Uterus (tissue), 4 donors: Measurements from ENCODE around the gene KCNAB1. TPM values are rescaled to one million over a fixed set of nuclear protein-coding genes. Genes with fewer than 3 reads are reported as not detected.

Source experiments
- DNase-seq, 2 donors: peaks; one replicate each; pipeline ENCODE4 v3.0.0-alpha.2; 2019 to 2020
- H3K27ac ChIP-seq, 2 donors: fragments of 200-600 bp; sonication (generic); 1 replicate in 1 of 2; 2 replicates in 1 of 2; pipeline ENCODE4 v1.5.1; 2016 to 2018
- H3K27me3 ChIP-seq, 2 donors: fragments of 200-600 bp; sonication (generic); one replicate each; pipeline ENCODE4 v1.5.1; 2018 to 2019; ENCODE audit warnings: control low read depth in 1 of 2
- H3K36me3 ChIP-seq, 2 donors: fragments of 200-600 bp; sonication (generic); one replicate each; pipeline ENCODE4 v1.5.1; 2019; ENCODE audit warnings: control low read depth in 1 of 2
- H3K4me1 ChIP-seq, 2 donors: fragments of 200-600 bp; sonication (generic); one replicate each; pipeline ENCODE4 v1.5.1; 2018 to 2019; ENCODE audit warnings: control low read depth in 1 of 2
- H3K4me3 ChIP-seq, 2 donors: fragments of 200-600 bp; sonication (generic); 1 replicate in 1 of 2; 2 replicates in 1 of 2; pipeline ENCODE4 v1.5.1; 2018 to 2019; ENCODE audit warnings: mild to moderate bottlenecking in 1 of 2
- H3K9me3 ChIP-seq, 2 donors: fragments of 200-600 bp; sonication (generic); one replicate each; pipeline ENCODE4 v1.5.1; 2019; ENCODE audit warnings: control low read depth in 1 of 2
- POLR2A ChIP-seq, 2 donors: fragments of 450-650 bp; IDR thresholded peaks; one replicate each; pipeline ENCODE4 v1.6.1; 2016; ENCODE audit warnings: antibody characterized with exemption in 2 of 2, mild to moderate bottlenecking in 1 of 2, moderate library complexity in 1 of 2
- intact Hi-C: fragments of 100-400 bp; cut with DNase I; formaldehyde crosslinking; loops from one replicate; pipeline ENCODE4 v1.15.1; 2023; ENCODE audit warnings: low total_unique reads
- total RNA-seq, 4 donors: library from RNA; depleted of rRNA in 3 of 4; stranded (reverse); fragments of >200 nt in 3 of 4; gene quantifications; one replicate each; pipeline versions ENCODE4 v1.1.0 to v1.2.4, GENCODE V29; 2014 to 2023
- TF ChIP-seq, protein P1 (sequence below), 4 experiments: fragments of 200-600 bp in 2 of 4; fragments of 450-650 bp in 2 of 4; sonication (generic) in 2 of 4; IDR thresholded peaks; one replicate each; pipeline ENCODE4 v1.5.1; 2016 to 2019; ENCODE audit warnings: antibody characterized with exemption in 4 of 4, mild to moderate bottlenecking in 2 of 4, moderate library complexity in 1 of 4
- donor health status: DM: yes; HTN: yes; CAD: no.

Gene KCNAB1
- total RNA-seq, 4 donors from 2014 or later: 1.3 to 12.8 (median 6.8) TPM

GRCh38 chr3:156548041-156548687, 427.8 kb downstream of the KCNAB1 start:
- TF ChIP-seq, protein P1, sequence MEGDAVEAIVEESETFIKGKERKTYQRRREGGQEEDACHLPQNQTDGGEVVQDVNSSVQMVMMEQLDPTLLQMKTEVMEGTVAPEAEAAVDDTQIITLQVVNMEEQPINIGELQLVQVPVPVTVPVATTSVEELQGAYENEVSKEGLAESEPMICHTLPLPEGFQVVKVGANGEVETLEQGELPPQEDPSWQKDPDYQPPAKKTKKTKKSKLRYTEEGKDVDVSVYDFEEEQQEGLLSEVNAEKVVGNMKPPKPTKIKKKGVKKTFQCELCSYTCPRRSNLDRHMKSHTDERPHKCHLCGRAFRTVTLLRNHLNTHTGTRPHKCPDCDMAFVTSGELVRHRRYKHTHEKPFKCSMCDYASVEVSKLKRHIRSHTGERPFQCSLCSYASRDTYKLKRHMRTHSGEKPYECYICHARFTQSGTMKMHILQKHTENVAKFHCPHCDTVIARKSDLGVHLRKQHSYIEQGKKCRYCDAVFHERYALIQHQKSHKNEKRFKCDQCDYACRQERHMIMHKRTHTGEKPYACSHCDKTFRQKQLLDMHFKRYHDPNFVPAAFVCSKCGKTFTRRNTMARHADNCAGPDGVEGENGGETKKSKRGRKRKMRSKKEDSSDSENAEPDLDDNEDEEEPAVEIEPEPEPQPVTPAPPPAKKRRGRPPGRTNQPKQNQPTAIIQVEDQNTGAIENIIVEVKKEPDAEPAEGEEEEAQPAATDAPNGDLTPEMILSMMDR (IDR thresholded peaks at IDR 0.05): no peak
- no peak for TF ChIP-seq POLR2A (IDR thresholded peaks at IDR 0.05)
- no peaks in the 10 kb centered on the region for H3K36me3 ChIP-seq
- intact Hi-C loops: no loop called here
- H3K27me3 ChIP-seq: no peaks in the 10 kb centered on the region
- no peak overlapping the region for H3K4me3 ChIP-seq
- H3K4me1 ChIP-seq: peaks cover 4 to 8% of the 10 kb centered on the region in 2 donors
- peak overlapping the region; percentile 13 to 55 for H3K27ac ChIP-seq
- no peaks in the 10 kb centered on the region for H3K9me3 ChIP-seq
- no peak for DNase-seq

DNA sequence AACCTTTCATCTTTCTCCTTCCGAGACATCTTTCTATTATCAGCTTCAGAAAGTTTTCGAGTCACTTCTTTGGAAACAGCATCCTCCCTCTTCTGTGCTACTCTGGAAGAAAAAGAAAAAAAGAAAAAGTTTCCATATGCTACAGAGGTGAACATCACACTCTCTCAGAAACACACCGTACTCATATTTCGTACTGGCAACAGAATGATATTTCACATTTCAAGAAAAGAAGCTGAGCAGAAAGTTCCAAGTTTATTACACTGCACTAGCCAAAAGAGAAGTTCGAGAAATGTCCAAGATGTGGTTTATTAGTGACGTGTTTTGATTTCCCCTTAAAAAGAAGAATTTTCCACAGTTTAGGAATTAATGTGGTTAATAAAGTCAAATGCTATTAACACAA, 428.5 kb downstream of the KCNAB1 start:
- Histone ChIP-seq H3K4me1 (peaks cover 0 to under 1% of the 10 kb centered on the region in 2 donors), H3K9me3 (no peaks in the 10 kb centered on the region), H3K4me3 (no peak overlapping the region), H3K36me3 (no peaks in the 10 kb centered on the region), H3K27ac (peak overlapping the region; percentile 13 to 55), H3K27me3 (no peaks in the 10 kb centered on the region)
- TF ChIP-seq, protein P1 (IDR thresholded peaks at IDR 0.05): no peak
- no peak for TF ChIP-seq POLR2A (IDR thresholded peaks at IDR 0.05)
- DNase-seq: no peak
- intact Hi-C loops: no loop called here

DNA sequence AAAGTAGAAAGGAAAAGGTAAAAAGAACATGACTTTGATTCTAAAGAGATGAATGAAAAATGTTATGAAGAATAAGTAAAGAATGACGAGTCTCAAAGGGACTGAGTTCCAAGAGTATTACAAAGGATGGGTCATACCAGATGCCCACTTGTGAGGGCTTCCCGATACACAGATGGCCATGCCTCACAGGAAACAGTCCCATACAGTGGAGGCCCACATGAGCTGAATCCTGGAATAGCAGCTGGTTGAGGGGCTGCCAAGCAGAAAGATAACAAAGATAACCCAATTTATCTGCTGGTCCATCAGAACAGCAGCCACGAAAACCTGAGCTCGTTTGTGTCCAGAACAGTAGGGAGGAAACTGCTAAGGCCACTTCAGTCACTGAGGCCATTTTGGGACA, 430.9 kb downstream of the KCNAB1 start:
- Histone ChIP-seq H3K9me3 (no peaks in the 10 kb centered on the region), H3K27ac (peak overlapping the region in 1 of 2 donors; percentile 48), H3K4me3 (no peak overlapping the region), H3K27me3 (no peaks in the 10 kb centered on the region), H3K36me3 (no peaks in the 10 kb centered on the region), H3K4me1 (no peaks in the 10 kb centered on the region)
- no peak for DNase-seq
- intact Hi-C loops: no loop called here
- TF ChIP-seq, protein P1 (IDR thresholded peaks at IDR 0.05): no peak
- TF ChIP-seq POLR2A (IDR thresholded peaks at IDR 0.05): no peak

GRCh38 chr3:156551746-156552145, 431.4 kb downstream of the KCNAB1 start:
- no peaks in the 10 kb centered on the region for H3K36me3 ChIP-seq
- no peak overlapping the region for H3K4me3 ChIP-seq
- no peak for DNase-seq
- no peaks in the 10 kb centered on the region for H3K4me1 ChIP-seq
- H3K9me3 ChIP-seq: no peaks in the 10 kb centered on the region
- TF ChIP-seq, protein P1 (IDR thresholded peaks at IDR 0.05): no peak
- TF ChIP-seq POLR2A (IDR thresholded peaks at IDR 0.05): no peak
- intact Hi-C loops: no loop called here
- peak overlapping the region in 1 of 2 donors; percentile 48 for H3K27ac ChIP-seq
- H3K27me3 ChIP-seq: no peaks in the 10 kb centered on the region

DNA sequence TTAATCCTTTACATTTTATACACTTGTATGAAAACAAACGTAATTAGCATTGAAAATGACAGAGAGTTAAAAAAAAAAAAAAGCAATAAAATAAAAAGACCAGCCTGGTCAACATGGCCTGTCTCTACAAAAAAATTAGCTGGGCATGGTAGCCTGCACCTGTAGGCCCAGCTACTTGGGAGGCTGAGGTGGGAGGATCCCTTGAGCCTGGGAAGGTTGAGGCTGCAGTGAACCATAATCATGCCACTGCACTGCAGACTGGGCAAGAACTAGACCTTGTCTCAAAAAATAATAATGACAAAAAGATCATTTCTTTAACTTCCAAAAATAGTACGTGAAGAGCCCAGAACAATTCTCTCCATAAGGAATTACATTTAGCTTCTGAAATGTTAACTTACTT, 432.6 kb downstream of the KCNAB1 start:
- no peaks in the 10 kb centered on the region for H3K9me3 ChIP-seq
- TF ChIP-seq POLR2A (IDR thresholded peaks at IDR 0.05): no peak
- TF ChIP-seq, protein P1 (IDR thresholded peaks at IDR 0.05): no peak
- DNase-seq: no peak
- peak overlapping the region in 1 of 2 donors; percentile 89 for H3K27ac ChIP-seq
- no peaks in the 10 kb centered on the region for H3K36me3 ChIP-seq
- peak overlapping the region in 1 of 2 donors; percentile 92 for H3K4me3 ChIP-seq
- no peaks in the 10 kb centered on the region for H3K27me3 ChIP-seq
- H3K4me1 ChIP-seq: no peaks in the 10 kb centered on the region
- intact Hi-C loops: no loop called here
